GM12864 (cell line): ENCODE measurements around the gene GPSM3.
"Not testable (repeated sequence)": the region's sequence is repeated elsewhere in the genome, so short reads cannot be mapped to it uniquely, and the experiment has no call there.

Experiments used
- DNase-seq: peaks from one replicate; pipeline ENCODE4 v3.0.0-alpha.2; 2011; ENCODE audit warnings: low read depth
- H3K4me3 ChIP-seq: 2 replicates; pipeline ENCODE4 v1.5.1; 2011; ENCODE audit warnings: mild to moderate bottlenecking, low read depth, low read length, control low read depth
- CTCF ChIP-seq: IDR thresholded peaks from 2 replicates; pipeline ENCODE4 v1.5.1; 2011; ENCODE audit warnings: low read depth, mild to moderate bottlenecking, moderate library complexity, low read length, control low read depth, inconsistent platforms; ENCODE audit errors: missing control alignments

Gene GPSM3

GRCh38 chr6:32213649-32214048 lies 21.2 kb upstream of the GPSM3 start:
- no peak for TF ChIP-seq CTCF
- DNase-seq: no peak
- H3K4me3 ChIP-seq: no peak overlapping the region

GRCh38 chr6:32212076-32212760 lies 19.8 kb upstream of the GPSM3 start:
- TF ChIP-seq CTCF: no peak
- DNase-seq: no peak
- H3K4me3 ChIP-seq: no peak overlapping the region

GRCh38 chr6:32211432-32211831 lies 19.0 kb upstream of the GPSM3 start:
- DNase-seq, H3K4me3 ChIP-seq: not testable (repeated sequence)

GRCh38 chr6:32210191-32210601 lies 17.8 kb upstream of the GPSM3 start:
- DNase-seq: no peak
- H3K4me3 ChIP-seq: no peak overlapping the region
- TF ChIP-seq CTCF: no peak

GRCh38 chr6:32208996-32209395 lies 16.6 kb upstream of the GPSM3 start:
- TF ChIP-seq CTCF: no peak
- no peak overlapping the region for H3K4me3 ChIP-seq
- DNase-seq: no peak

GRCh38 chr6:32204268-32204715 lies 11.8 kb upstream of the GPSM3 start:
- no peak for DNase-seq
- no peak for TF ChIP-seq CTCF
- no peak overlapping the region for H3K4me3 ChIP-seq

- no peak overlapping the region for H3K4me3 ChIP-seq
- DNase-seq: no peak
- TF ChIP-seq CTCF: no peak
Observed at GRCh38 chr6:32203426-32204267, 11.2 kb upstream of the GPSM3 start.
